WTC11 (cell line): ENCODE data around the gene GPR37.

ENCODE experiments used
- FOXJ3 ChIP-seq: sonication (generic); formaldehyde crosslinking; IDR thresholded peaks from 2 replicates; pipeline ENCODE4 v1.9.0; 2021; ENCODE audit warnings: missing genetic modification reagents, mild to moderate bottlenecking, borderline replicate concordance
- HMGA2 ChIP-seq: fragments of 250-450 bp; sonication (Bioruptor Pico); IDR thresholded peaks from 2 replicates; pipeline ENCODE4 v1.4.0; 2021; ENCODE audit warnings: mild to moderate bottlenecking, moderate library complexity
- NR2C2 ChIP-seq: sonication (generic); formaldehyde crosslinking; IDR thresholded peaks from 2 replicates; pipeline ENCODE4 v1.8.0; 2022; ENCODE audit warnings: mild to moderate bottlenecking, missing genetic modification reagents
- TEAD1 ChIP-seq: sonication (generic); formaldehyde crosslinking; IDR thresholded peaks from 2 replicates; pipeline ENCODE4 v1.8.0; 2022; ENCODE audit warnings: mild to moderate bottlenecking, missing genetic modification reagents
- ZNF232 ChIP-seq: sonication (generic); formaldehyde crosslinking; IDR thresholded peaks from 2 replicates; pipeline ENCODE4 v1.8.0; 2022; ENCODE audit warnings: mild to moderate bottlenecking, missing genetic modification reagents
- TF ChIP-seq, protein P1 (sequence below): fragments of 200-600 bp; IDR thresholded peaks from 2 replicates; pipeline ENCODE4 v1.8.0; 2022; ENCODE audit warnings: antibody characterized with exemption
- TF ChIP-seq, protein P2 (sequence below): sonication (generic); formaldehyde crosslinking; IDR thresholded peaks from 2 replicates; pipeline ENCODE4 v1.8.0; 2022; ENCODE audit warnings: mild to moderate bottlenecking, missing genetic modification reagents
- TF ChIP-seq, protein P3 (sequence below): sonication (generic); formaldehyde crosslinking; IDR thresholded peaks from 2 replicates; pipeline ENCODE4 v1.8.1; 2023; ENCODE audit warnings: mild to moderate bottlenecking, missing genetic modification reagents, moderate library complexity
- TF ChIP-seq, protein P4 (sequence below): sonication (generic); formaldehyde crosslinking; IDR thresholded peaks from 2 replicates; pipeline ENCODE4 v1.8.1; 2022; ENCODE audit warnings: low read depth, missing genetic modification reagents, borderline replicate concordance
- TF ChIP-seq, protein P5 (sequence below): sonication (generic); formaldehyde crosslinking; IDR thresholded peaks from 2 replicates; pipeline ENCODE4 v1.8.1; 2023; ENCODE audit warnings: mild to moderate bottlenecking, moderate library complexity, missing genetic modification reagents
- TF ChIP-seq, protein P6 (sequence below): sonication (generic); formaldehyde crosslinking; conservative IDR thresholded peaks from 2 replicates; pipeline ENCODE4 v1.8.1; 2022; ENCODE audit warnings: mild to moderate bottlenecking, missing genetic modification reagents

DNA sequence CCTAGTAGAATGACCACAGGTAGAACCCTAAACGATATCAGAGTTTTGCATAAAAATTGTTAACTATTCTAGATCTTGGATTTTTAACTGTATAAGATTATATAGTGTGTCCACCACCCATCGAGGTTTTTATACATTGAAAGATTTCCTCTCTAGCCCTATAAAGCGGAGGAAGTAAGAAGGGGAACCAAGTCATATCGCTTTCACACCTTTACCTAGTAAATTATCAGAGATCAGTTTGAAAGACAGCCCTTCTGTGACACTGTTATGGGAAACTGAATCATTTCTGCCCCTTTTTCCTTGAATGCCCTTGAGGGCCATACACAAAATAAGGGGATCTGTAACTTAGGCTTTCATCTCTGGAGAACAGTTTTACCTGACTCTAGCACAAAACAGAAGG, 8.3 kb upstream of the GPR37 start:
- TF ChIP-seq, protein P1, sequence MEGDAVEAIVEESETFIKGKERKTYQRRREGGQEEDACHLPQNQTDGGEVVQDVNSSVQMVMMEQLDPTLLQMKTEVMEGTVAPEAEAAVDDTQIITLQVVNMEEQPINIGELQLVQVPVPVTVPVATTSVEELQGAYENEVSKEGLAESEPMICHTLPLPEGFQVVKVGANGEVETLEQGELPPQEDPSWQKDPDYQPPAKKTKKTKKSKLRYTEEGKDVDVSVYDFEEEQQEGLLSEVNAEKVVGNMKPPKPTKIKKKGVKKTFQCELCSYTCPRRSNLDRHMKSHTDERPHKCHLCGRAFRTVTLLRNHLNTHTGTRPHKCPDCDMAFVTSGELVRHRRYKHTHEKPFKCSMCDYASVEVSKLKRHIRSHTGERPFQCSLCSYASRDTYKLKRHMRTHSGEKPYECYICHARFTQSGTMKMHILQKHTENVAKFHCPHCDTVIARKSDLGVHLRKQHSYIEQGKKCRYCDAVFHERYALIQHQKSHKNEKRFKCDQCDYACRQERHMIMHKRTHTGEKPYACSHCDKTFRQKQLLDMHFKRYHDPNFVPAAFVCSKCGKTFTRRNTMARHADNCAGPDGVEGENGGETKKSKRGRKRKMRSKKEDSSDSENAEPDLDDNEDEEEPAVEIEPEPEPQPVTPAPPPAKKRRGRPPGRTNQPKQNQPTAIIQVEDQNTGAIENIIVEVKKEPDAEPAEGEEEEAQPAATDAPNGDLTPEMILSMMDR: no peak
- TF ChIP-seq, protein P2, sequence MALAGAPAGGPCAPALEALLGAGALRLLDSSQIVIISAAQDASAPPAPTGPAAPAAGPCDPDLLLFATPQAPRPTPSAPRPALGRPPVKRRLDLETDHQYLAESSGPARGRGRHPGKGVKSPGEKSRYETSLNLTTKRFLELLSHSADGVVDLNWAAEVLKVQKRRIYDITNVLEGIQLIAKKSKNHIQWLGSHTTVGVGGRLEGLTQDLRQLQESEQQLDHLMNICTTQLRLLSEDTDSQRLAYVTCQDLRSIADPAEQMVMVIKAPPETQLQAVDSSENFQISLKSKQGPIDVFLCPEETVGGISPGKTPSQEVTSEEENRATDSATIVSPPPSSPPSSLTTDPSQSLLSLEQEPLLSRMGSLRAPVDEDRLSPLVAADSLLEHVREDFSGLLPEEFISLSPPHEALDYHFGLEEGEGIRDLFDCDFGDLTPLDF (CRISPR knock-in tag): no peak
- TF ChIP-seq ZNF232 (CRISPR knock-in tag) (no peak), TEAD1 (CRISPR knock-in tag) (no peak), NR2C2 (CRISPR knock-in tag) (no peak), FOXJ3 (no peak), HMGA2 (CRISPR knock-in tag) (no peak)
- TF ChIP-seq, protein P3, sequence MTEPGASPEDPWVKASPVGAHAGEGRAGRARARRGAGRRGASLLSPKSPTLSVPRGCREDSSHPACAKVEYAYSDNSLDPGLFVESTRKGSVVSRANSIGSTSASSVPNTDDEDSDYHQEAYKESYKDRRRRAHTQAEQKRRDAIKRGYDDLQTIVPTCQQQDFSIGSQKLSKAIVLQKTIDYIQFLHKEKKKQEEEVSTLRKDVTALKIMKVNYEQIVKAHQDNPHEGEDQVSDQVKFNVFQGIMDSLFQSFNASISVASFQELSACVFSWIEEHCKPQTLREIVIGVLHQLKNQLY (CRISPR knock-in tag): no peak
- TF ChIP-seq, protein P4, sequence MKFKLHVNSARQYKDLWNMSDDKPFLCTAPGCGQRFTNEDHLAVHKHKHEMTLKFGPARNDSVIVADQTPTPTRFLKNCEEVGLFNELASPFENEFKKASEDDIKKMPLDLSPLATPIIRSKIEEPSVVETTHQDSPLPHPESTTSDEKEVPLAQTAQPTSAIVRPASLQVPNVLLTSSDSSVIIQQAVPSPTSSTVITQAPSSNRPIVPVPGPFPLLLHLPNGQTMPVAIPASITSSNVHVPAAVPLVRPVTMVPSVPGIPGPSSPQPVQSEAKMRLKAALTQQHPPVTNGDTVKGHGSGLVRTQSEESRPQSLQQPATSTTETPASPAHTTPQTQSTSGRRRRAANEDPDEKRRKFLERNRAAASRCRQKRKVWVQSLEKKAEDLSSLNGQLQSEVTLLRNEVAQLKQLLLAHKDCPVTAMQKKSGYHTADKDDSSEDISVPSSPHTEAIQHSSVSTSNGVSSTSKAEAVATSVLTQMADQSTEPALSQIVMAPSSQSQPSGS (CRISPR knock-in tag): no peak
- TF ChIP-seq, protein P5, sequence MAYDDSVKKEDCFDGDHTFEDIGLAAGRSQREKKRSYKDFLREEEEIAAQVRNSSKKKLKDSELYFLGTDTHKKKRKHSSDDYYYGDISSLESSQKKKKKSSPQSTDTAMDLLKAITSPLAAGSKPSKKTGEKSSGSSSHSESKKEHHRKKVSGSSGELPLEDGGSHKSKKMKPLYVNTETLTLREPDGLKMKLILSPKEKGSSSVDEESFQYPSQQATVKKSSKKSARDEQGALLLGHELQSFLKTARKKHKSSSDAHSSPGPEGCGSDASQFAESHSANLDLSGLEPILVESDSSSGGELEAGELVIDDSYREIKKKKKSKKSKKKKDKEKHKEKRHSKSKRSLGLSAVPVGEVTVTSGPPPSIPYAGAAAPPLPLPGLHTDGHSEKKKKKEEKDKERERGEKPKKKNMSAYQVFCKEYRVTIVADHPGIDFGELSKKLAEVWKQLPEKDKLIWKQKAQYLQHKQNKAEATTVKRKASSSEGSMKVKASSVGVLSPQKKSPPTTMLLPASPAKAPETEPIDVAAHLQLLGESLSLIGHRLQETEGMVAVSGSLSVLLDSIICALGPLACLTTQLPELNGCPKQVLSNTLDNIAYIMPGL: no peak
- TF ChIP-seq, protein P6, sequence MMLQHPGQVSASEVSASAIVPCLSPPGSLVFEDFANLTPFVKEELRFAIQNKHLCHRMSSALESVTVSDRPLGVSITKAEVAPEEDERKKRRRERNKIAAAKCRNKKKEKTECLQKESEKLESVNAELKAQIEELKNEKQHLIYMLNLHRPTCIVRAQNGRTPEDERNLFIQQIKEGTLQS: no peak
